Fibroblast of pulmonary artery (primary cell): ENCODE results near the gene LONRF3.

Experiments used
- DNase-seq: peaks from one replicate; pipeline ENCODE4 v3.0.0-alpha.2; 2010; ENCODE audit warnings: low read depth
- H3K4me3 ChIP-seq: replicated peaks from 2 replicates; pipeline ENCODE4 v1.5.1; 2011; ENCODE audit warnings: low read depth, mild to moderate bottlenecking, control low read depth, low read length, moderate library complexity
- TF ChIP-seq, protein P1 (sequence below): IDR thresholded peaks from 2 replicates; pipeline ENCODE4 v1.5.1; 2011; ENCODE audit warnings: mild to moderate bottlenecking, control low read depth, low read length, inconsistent platforms; ENCODE audit errors: missing control alignments

The LONRF3 gene

DNA sequence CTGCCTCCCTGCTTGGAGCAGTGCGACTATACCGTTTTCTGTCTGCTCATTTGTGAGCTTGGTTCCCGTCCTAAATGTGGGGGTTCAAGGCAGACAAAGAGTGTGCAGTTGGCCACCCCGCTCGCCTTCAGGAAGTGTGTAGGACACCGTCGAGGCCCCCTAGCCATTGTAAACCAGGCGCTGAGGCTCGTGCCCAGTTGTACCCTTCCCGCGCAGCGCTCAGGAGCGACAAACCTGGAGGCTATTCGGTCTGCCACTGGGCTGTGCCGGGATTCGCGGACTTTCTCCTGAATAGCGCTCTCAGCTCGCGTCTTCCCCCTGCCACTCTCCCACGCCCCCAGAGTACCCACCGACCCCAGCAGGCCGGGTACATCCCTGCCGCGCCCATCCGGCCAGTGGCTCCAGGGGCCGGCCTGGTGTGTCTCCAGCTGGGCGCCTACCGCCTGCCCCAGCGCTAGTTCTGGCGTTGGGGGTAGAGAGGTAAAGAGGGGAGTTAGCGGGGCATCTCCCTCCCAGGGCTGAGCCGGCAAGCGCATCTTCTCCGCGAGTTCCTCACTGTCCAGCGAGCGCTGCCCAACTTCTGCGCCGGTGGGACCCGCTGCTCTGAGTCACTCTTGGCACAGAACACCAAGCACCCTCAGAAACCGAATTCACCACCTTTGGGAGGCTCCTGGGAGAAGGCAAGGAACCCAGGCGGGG, 880 bp upstream of the LONRF3 start:
- H3K4me3 ChIP-seq: no peak overlapping the region
- no peak for DNase-seq
- TF ChIP-seq, protein P1, sequence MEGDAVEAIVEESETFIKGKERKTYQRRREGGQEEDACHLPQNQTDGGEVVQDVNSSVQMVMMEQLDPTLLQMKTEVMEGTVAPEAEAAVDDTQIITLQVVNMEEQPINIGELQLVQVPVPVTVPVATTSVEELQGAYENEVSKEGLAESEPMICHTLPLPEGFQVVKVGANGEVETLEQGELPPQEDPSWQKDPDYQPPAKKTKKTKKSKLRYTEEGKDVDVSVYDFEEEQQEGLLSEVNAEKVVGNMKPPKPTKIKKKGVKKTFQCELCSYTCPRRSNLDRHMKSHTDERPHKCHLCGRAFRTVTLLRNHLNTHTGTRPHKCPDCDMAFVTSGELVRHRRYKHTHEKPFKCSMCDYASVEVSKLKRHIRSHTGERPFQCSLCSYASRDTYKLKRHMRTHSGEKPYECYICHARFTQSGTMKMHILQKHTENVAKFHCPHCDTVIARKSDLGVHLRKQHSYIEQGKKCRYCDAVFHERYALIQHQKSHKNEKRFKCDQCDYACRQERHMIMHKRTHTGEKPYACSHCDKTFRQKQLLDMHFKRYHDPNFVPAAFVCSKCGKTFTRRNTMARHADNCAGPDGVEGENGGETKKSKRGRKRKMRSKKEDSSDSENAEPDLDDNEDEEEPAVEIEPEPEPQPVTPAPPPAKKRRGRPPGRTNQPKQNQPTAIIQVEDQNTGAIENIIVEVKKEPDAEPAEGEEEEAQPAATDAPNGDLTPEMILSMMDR: no peak

DNA sequence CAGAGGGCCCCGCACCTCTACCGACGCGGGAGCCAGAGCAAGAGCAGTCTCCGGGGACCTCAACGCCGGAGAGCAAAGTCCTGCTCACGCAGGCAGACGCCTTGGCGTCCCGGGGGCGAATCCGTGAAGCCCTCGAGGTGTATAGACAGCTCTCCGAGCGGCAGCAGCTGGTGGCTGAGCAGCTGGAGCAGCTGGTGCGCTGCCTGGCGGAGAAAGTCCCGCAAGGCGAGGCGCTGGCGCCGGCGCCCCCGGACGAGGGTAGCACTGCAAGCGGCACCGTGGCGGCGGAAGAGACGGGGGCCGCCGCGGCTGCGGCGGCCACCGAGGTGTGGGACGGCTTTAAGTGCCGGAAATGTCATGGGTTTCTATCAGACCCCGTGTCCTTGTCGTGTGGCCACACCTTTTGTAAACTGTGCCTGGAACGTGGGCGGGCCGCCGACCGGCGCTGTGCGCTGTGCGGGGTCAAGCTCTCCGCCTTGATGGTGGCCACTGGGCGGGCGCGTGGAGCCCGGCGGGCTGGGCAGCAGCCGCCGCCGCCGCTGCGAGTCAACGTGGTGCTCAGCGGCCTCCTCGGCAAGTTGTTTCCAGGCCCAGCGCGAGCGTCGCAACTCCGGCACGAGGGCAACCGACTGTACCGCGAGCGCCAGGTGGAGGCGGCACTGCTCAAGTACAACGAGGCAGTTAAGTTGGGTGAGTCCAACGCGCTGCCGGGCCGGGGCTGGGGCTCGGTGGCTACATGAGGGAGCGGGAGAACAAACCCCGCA, 672 bp downstream of the LONRF3 start:
- peak overlapping the region; percentile 40 for H3K4me3 ChIP-seq
- TF ChIP-seq, protein P1: no peak
- DNase-seq: peak; percentile 13

DNA sequence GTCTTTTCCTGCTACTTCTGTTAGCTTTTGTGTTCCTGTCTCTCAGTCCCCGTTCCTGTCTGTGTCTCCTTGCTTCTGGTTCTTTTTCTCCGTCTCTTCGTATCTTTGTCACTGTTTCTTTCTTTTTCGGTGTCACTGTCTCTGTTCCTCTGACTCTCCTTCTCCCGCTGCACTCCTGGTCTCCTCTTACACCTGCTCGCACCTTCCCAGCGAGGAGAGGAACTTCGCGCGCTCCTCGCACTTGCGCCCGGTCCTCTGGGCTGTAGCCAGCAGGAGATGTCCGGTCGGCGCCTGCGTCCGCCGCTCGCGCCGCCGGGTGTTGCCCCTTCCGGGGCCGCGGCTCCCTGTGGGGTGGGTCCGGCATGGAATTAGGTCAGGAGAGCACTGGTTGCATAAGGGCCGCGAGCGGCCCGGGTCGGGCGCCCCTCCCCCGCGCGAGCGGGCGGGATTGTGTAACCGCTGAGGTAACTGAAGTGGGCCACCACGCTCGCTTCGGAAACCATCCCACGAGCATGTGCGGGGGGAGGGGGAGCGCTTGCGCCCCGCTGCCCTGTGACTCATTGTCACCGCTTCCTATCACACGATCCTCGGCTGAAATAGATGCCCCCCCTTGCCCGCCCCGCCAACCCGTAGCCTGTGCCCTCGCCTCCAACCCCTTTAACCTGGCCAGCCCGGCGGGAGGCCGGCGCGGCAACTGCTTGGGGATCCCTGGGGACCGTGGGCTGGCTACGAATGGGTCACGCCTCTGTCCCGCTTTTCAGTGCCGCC, 1.6 kb downstream of the LONRF3 start:
- peak overlapping the region; percentile 38 for H3K4me3 ChIP-seq
- peak; percentile 48 for DNase-seq
- TF ChIP-seq, protein P1: no peak

DNA sequence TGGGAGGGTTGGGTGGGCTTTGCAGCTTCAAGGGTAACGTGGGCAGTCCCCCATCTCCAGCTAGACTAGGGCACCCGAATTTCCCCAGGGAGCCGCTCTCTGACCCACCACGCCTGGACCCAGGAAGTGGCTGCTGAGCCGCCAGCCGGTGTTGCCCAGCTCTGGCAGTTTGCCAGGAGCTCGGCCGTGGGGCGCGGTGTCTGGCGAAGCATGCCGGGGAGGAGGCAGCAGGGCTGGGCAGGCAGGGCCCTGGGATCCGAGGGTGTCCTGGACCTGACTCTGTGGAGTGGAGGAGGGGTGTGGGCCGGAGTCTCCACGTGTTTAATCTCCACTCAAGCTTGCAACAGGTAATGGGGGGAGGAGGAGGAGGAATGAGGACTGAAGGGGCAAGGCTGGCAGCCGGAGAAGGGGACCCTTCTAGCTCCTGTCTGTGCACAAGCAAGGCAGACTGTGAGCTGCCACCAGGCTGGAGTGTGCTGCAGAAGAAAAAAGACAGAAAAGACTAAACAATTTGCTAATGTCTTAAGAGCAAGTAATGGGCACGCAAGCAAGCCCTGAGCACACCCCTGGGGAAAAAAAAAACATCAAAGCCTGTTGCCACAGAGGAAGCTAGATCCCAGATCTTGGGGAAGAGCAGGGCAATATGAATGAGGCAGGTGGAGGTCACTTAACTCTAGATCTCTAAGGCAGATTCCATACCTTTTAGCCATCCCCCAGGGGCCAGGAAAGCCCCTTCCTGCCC, 2.4 kb downstream of the LONRF3 start:
- TF ChIP-seq, protein P1: no peak
- H3K4me3 ChIP-seq: peak overlapping the region; percentile 38
- DNase-seq: no peak

DNA sequence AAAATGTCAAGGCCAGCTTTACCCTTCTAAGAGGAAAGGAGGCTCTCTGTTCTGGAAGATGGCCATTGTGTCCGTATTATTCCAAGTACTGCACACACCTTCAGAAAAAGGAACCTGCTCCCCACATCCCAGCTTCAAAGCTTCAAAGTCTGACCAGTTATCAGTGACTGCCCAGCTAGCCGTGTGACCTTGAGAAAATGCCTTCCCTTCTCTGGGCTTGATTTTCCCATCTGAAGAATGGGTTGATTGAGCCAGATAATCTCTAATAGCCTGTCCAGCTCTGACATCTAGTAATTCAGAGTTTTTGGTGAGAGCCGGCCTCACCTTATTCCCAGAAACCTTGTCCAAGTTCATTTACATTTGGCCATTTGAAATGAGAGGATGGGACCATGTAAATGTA, 3.0 kb downstream of the LONRF3 start:
- TF ChIP-seq, protein P1: no peak
- no peak overlapping the region for H3K4me3 ChIP-seq
- no peak for DNase-seq

DNA sequence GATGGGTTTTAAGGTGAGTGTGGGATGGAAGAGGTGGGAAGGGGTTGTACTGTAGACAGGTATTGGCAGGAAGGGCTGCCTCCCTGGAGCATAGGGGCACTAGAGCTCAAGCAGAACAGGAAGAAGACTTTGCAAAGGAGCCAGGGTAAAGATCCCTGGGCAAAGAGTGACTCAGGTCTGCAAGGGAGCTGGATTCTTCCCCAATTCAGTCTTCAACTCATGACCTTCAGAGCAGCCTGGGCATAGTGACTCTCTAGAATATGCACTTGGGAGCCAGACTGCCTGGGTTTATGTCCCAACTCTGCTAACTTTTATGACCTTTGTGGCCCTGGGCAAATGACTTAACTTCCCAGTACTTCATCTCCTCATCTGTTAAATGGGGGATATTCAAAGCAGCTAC, 4.0 kb downstream of the LONRF3 start:
- TF ChIP-seq, protein P1: no peak
- no peak overlapping the region for H3K4me3 ChIP-seq
- DNase-seq: no peak
